ENCODE results near the gene IFIT1. TPM values are rescaled to one million over a fixed set of nuclear protein-coding genes. Genes with fewer than 3 reads are reported as not detected.
"Not testable (repeated sequence)": the region's sequence is repeated elsewhere in the genome, so short reads cannot be mapped to it uniquely, and the experiment has no call there.

IFIT1 gene, protein sequence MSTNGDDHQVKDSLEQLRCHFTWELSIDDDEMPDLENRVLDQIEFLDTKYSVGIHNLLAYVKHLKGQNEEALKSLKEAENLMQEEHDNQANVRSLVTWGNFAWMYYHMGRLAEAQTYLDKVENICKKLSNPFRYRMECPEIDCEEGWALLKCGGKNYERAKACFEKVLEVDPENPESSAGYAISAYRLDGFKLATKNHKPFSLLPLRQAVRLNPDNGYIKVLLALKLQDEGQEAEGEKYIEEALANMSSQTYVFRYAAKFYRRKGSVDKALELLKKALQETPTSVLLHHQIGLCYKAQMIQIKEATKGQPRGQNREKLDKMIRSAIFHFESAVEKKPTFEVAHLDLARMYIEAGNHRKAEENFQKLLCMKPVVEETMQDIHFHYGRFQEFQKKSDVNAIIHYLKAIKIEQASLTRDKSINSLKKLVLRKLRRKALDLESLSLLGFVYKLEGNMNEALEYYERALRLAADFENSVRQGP
- total RNA-seq (2014; rRNA removed; shearing (Covaris generic); ENCODE audit: low replicate concordance) = 19.8 and 26.9 TPM in 2 replicates

DNA sequence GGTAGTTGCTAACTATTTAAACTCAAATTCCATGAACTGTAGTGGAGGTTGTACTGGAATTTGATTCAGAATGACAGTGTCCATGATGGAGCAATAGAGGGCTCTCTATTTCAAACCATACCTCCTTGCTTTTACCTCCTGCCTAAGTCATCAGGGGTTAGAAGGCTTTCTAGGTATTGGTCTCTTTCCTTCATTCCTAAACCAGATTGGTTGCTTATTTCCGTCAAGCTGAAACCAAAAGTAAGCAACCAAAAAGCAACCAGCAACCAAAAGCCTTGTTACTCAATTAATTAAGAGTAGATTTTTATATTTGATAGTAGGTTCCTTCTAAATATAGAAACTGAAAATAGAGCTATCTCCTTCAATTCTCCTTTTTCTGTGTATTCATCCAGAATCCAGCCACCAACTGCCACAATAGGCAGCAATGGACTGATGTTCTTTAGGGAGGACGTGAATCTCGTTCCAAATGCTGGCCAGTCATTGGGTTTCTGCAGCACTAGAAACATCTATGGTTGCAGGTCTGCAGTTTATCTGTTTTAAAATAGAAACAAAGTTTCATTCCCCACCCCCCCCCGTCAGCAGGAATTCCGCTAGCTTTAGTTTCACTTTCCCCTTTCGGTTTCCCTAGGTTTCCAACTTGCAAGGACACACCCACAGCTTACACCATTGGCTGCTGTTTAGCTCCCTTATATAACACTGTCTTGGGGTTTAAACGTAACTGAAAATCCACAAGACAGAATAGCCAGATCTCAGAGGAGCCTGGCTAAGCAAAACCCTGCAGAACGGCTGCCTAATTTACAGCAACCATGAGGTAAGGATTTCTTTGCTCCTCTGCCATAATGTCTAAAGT, at the start of gene IFIT1:
Gene IFIT1 (plus strand): TSS at position 717 of the 850 bp plus-strand sequence. CDS start 90 bp downstream, at position 807.
- in situ Hi-C loops (cut with HindIII; ENCODE audit: low pct_unique_long_range_greater_than_20kb, low sequenced_read_pairs) = no loop called here

DNA sequence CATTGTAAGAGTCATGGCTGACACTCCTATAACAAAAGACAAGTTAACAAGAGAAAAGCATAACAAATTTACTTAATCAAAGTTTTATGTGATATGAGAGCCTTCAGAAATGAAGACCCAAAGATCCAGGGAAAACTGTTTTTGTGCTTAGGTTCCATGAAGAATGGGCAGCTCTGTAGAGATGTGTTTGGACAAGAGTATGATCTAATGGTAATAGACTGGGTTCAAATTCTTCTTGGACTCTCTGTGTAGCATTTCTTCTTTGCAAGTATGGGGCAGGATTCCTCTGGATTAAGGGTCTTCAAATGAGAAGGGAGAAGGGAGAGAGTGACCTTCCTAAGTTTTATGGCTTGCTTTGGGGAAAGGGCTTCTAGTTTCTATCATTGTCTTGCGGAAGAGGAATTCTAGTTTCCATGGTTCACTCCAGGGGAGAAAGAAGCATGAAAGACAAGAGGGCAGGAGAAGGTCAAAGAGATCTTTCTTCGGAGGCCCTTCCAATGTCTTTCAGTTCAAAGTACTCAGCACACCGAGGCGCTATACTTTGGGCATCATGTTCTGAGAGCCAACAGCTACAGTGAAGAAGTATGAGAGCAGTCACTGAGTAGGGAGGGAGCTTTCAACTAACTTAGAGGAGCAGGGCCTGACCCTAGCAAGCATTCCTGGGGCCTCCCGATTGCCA, 49.2 kb upstream of the IFIT1 start:
- in situ Hi-C loops (cut with HindIII; ENCODE audit: low pct_unique_long_range_greater_than_20kb, low sequenced_read_pairs) = no loop called here
- DNase-seq (ENCODE audit: low read depth) = no peak

More for the DNA sequence above, at the start of gene IFIT1:
- peak; percentile 78 for DNase-seq (ENCODE audit: low read depth)

DNA sequence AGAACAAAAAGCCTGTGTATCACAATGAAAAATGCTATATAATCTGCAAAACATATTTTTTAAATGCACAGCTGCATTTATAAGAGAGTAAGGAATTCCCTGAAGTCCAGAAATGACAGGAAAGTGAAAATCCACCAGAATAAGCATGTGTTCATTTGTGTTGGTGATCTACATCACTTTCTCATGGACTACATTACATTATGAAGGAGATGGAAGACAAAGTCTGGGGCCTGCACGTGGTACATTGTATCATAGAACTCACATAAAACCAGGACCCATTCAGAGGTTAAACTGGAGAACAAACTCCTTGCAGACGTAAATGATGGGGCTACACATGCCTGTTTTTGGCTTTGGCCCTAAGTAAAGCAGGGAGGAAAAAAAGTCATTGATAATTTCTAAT, 48.3 kb upstream of the IFIT1 start:
- in situ Hi-C loops (cut with HindIII; ENCODE audit: low pct_unique_long_range_greater_than_20kb, low sequenced_read_pairs) = no loop called here
- DNase-seq (ENCODE audit: low read depth) = no peak

DNA sequence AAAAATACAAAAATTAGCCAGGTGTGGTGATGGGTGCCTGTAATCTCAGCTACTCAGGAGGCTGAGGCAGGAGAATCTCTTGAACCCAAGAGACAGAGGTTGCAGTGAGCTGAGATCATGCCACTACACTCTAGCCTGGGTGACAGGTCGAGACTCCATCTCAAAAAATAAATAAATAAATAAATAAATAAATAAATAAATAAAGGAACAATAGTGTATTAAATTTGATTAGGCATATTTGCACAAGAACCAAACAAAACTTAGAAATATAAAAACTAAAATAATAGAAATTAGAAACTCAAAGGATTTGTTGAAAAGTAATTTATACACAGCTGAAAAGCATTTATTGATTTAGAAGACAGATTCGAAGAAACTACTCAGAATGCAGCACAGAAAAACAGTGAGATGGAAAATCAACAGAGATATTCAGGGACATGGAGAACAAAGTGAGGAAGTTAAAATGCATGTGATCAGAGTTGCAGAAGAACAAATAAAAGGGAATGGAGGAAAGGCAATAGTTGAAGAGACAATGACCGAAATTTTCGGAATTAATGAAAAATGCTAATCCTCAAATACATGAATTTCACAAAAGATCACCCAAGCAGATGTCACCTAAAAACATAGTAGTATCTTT, 46.9 kb upstream of the IFIT1 start:
- in situ Hi-C loops (cut with HindIII; ENCODE audit: low pct_unique_long_range_greater_than_20kb, low sequenced_read_pairs) = no loop called here
- no peak for DNase-seq (ENCODE audit: low read depth)

DNA sequence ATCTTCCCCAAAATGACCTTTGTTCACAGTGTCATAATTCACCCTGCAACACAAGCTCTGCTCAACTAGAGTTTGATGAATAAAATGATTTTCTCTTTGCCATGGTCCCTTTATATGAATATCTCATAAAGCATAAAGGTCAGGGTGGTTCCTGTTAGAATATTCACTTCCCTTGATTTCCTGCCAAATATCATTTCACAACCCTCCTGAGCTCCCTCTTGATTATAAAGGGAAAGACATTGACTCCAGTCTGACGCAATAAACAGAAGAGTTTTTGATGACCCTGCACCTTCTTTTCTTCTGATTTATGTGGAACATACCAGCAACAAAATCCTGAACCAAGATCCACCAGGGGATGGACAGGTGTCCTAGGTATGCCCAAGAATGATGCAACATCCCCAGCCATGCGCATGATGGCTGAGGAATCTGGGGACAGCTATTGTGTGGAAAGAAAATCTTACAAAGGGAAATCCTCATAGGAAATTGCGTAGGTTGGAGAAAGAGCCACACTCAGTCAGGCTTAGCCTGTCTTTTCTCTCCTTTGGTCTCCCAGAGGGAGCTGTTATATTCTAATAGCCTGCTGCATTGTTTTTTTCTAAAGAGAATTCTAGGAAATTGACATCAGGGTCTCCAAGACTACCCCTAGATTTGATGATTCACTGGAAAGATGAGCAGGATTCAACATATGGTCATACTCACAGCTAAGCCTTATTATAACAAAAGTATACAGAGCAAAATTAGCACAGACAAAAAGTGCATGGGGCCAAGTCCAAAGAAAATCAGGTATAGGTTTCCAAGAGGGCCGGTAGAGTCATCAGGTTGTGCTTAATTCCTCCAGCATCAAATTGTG, 45.8 kb upstream of the IFIT1 start:
- in situ Hi-C loops (cut with HindIII; ENCODE audit: low pct_unique_long_range_greater_than_20kb, low sequenced_read_pairs) = no loop called here
- no peak for DNase-seq (ENCODE audit: low read depth)

DNA sequence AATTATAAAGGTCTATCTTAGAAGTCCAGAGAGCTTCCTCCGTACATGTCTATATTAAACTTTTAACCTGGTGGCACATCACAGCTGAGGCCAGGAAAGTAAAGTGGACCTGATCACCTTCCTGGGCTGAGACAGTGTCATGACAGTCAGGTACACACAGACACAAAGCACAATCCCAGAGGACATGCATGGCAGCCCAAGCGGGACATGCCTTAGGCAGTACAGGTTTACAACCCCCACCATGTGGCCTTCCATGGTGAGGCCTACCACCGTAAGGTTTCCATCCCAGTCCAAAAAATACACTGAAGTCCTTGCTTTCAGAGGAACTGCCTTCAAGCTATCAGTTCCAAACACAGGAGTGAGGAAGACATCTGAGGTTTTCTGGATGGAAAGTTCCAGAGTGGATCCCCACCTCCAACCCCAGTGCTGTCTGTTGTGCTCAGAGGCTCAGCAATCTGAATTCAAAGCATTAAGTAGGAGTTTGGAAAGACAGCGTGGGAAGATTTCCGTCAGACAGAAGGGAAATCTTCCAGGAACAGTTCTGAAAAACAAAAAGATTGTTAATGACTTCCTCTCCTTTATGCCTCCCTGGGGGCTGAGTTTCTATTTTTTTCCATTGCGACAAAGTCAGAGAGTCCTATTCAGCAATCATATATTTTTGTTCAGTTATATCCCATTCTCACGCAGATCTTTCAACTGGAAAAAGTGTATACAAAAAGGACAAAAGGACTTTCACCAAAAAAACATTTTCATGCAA, 44.5 kb upstream of the IFIT1 start:
- in situ Hi-C loops (cut with HindIII; ENCODE audit: low pct_unique_long_range_greater_than_20kb, low sequenced_read_pairs) = no loop called here
- peak; percentile 41 for DNase-seq (ENCODE audit: low read depth)

DNA sequence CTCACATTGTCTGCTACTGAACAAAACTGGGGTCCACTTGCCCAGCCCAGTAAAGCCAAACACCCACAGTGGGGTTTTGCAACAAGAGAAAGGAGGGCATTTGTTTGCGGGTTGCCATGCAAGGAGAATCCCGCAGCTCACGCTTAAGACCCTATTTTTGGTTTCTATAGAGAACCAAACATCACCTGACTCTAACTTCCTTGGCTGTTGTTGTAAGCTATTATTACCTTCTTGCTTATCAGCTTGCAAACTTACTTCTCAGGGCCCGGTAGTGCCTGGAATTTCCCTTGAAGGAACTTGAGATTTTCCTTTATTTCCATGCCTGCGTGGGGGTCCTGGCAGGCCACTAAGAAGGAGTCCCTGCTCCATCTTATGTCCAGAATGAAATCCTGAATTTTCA, 43.9 kb upstream of the IFIT1 start:
- in situ Hi-C loops (cut with HindIII; ENCODE audit: low pct_unique_long_range_greater_than_20kb, low sequenced_read_pairs) = no loop called here
- DNase-seq (ENCODE audit: low read depth) = no peak

DNA sequence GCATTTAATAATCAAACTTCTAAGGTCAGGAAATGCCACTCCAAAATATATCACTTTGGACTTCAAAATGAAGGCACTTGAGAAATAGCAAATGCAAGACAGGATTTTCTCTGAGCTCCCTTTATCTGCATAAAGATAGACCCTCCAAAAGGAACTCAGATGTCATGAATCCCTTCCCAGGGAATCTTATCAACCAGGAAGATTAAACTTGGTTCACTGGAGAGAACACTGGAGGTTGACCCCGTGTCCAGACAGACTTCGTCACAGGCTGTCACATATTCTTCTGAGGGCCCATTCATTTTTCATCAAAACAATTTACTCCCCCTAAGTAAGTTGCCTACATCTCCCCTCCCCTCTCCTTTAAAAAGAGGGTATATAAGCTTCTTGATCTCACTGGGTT, 43.4 kb upstream of the IFIT1 start:
- in situ Hi-C loops (cut with HindIII; ENCODE audit: low pct_unique_long_range_greater_than_20kb, low sequenced_read_pairs) = no loop called here

DNA sequence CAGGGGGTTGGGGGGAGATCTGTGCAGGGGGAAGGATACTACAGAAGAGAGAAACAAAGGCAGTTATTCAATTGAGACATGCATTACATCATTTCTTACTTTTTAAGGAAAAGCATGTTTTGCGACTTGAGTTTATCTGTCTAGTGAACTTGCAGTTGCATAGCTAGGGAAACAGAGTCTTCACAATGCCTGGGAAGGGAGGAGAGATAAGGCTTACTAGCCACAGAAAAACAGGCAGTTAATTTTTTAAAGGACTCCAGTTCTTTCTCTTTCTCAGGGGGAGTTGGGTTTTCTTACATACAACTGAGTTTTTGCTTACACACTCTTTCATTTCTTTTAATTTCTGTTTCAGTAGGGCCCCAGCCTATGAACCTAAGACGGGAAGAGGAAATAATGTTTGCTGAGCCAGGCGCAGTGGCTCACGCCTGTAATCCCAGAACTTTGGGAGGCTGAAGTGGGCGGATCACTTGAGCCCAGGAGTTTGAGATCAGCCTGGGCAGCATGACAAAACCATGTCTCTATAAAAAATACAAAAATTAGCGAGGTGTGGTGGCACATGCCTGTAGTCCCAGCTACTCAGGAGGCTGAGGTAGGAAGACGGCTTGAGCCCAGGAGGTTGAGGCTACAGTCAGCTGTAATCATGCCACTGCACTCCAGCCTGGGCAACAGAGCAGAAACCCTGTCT, 41.6 kb upstream of the IFIT1 start:
- DNase-seq (ENCODE audit: low read depth) = peak; percentile 26
- in situ Hi-C loops (cut with HindIII; ENCODE audit: low pct_unique_long_range_greater_than_20kb, low sequenced_read_pairs) = not testable (repeated sequence)

More for the DNA sequence above, 43.4 kb upstream of the IFIT1 start:
- no peak for DNase-seq (ENCODE audit: low read depth)

DNA sequence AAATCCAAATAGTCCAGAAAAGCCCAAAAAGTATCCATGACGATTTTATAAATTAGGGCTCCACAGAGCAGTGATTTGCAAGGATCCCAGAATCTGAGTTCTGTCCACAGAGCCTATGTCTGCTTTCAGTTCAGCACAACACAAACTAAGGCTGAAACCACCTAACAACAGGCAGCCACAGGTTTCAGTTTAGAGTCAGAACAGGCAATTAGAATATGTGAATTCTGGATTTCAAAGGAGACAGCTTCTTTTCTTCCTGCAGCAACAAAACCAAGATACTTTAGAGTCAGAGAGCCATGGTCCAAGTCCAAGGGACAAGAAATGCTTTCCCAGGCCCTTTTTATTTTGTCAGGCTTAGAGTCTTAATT, 41.0 kb upstream of the IFIT1 start:
- in situ Hi-C loops (cut with HindIII; ENCODE audit: low pct_unique_long_range_greater_than_20kb, low sequenced_read_pairs) = no loop called here
- no peak for DNase-seq (ENCODE audit: low read depth)

DNA sequence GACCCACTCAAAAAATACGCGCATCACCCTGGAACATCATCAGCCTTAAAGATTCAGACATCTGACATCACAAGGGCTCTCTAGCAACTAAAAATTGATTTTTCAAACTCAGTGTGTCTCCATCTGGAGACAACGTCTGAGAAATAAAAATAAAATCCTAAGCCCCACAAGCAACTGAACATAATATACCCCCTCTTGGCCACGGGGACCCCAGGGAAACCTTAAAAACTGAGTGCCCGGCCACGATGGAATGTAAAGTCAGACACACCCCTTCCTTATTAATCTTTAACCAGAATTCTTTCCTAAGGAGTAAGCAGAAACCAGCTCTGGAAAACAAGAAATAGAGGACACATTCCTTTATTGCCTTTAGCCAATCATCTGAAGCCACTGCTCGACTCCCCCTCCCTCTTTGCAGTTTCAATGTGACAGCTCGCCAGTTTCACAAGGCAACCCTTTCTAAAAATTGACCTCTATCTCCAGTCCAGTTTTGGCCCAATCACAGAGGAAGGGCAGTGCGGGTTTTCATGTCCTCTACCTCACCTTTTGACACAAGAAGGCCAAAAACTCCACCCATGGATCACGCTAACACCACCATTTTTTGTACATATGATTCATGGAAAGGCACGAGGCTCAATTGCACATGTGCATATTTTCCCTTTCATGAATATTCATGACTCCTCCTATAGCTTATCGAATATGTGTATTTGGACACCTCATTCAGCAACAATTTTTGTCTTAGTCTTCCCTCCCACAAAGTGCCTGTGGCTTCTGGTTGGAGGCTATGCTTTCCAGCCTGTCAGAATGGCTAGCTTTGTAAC, 40.4 kb upstream of the IFIT1 start:
- in situ Hi-C loops (cut with HindIII; ENCODE audit: low pct_unique_long_range_greater_than_20kb, low sequenced_read_pairs) = no loop called here
- peak; percentile 99 for DNase-seq (ENCODE audit: low read depth)

DNA sequence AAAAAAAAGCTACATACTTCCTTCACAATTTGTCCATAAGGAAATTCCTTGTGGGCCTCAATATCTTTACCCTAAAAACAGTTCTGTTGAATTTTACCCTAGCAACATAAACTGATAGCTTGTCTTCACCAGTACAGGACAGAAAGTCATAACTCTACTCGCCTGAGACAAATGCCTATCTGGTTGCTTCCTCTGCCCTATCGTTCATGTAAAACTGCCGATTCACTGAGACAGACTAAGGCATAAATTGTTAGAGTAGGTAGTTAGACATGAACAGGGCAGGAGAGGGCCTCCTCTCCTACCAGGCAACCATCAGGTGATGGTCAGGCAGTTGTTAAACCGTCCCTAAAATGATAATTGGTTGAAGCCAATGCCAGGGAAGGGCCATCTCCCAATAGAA, 39.6 kb upstream of the IFIT1 start:
- in situ Hi-C loops (cut with HindIII; ENCODE audit: low pct_unique_long_range_greater_than_20kb, low sequenced_read_pairs) = no loop called here
- DNase-seq (ENCODE audit: low read depth) = no peak

DNA sequence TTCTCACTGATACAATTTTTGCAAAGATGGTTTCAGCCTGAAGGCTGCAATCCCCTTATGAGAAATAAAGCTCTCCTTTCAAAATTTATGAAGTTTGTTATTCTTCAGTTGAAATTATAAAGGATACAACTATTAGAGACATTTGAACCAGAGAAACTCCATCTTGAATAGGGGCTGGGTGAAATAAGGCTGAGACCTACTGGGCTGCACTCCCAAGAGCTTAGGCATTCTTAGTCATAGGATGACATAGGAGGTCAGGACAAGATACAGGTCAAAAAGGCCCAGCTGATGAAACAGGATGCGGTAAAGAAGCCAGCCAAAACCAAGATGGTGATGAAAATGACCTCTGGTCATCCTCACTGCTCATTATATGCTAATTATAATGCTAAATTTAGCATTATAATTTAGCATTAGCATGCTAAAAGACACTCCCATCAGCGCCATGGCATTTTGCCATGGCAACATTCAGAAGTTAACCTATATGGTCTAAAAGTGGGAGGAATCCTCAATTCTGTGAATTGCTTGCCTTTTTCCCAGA, 37.0 kb upstream of the IFIT1 start:
- in situ Hi-C loops (cut with HindIII; ENCODE audit: low pct_unique_long_range_greater_than_20kb, low sequenced_read_pairs) = no loop called here
- no peak for DNase-seq (ENCODE audit: low read depth)

DNA sequence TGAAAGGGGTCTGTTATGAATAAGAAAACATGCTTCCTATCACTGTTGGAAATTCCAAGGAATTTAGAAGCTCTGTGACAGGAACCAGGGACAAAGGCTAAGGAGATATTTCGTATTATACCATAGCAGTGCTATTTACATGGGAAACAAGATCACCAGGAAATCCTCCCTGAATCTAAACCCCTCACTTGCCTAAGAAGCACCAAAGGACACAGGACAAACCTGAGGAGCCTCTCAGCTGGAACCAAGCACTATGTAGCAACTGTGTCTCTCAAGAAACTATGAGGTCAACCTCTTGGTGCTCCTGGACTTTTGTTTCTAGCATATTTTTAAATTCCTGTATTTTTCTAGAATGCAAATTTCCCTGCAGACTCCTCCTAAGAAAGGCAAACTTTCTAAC, 35.3 kb upstream of the IFIT1 start:
- in situ Hi-C loops (cut with HindIII; ENCODE audit: low pct_unique_long_range_greater_than_20kb, low sequenced_read_pairs) = no loop called here
- DNase-seq (ENCODE audit: low read depth) = no peak

DNA sequence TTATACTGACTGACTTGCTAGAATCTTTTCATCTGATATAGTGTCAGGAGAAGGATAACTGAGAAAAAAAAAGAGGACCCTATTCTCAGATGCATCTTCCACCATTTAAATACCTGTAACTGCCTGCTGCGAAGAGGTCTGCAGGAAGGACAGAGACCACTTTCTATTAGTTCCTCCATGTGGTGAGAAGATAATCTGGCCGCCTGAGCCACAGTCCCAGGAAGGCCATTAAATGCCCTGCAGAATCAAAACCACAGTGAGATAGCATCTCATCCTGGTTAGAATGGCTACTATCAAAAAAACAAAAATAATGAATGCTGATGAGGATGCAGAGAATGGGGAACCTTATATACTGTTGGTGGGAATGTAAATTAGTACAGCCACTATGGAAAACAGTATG, 34.4 kb upstream of the IFIT1 start:
- in situ Hi-C loops (cut with HindIII; ENCODE audit: low pct_unique_long_range_greater_than_20kb, low sequenced_read_pairs) = no loop called here
- DNase-seq (ENCODE audit: low read depth) = no peak

All from Caki2 (cell line).